Dermis lymphatic vessel endothelial cell (primary cell): ENCODE data around the gene NKX2-8. TPM values are rescaled to one million over a fixed set of nuclear protein-coding genes. Genes with fewer than 3 reads are reported as not detected.

Experiments
- total RNA-seq: library from RNA; depleted of rRNA; stranded (reverse); fragments of >200 nt; gene quantifications from 2 replicates; pipeline ENCODE4 v1.2.1, GENCODE V29; 2014

Gene NKX2-8
- total RNA-seq = not detected in 2 replicates

DNA sequence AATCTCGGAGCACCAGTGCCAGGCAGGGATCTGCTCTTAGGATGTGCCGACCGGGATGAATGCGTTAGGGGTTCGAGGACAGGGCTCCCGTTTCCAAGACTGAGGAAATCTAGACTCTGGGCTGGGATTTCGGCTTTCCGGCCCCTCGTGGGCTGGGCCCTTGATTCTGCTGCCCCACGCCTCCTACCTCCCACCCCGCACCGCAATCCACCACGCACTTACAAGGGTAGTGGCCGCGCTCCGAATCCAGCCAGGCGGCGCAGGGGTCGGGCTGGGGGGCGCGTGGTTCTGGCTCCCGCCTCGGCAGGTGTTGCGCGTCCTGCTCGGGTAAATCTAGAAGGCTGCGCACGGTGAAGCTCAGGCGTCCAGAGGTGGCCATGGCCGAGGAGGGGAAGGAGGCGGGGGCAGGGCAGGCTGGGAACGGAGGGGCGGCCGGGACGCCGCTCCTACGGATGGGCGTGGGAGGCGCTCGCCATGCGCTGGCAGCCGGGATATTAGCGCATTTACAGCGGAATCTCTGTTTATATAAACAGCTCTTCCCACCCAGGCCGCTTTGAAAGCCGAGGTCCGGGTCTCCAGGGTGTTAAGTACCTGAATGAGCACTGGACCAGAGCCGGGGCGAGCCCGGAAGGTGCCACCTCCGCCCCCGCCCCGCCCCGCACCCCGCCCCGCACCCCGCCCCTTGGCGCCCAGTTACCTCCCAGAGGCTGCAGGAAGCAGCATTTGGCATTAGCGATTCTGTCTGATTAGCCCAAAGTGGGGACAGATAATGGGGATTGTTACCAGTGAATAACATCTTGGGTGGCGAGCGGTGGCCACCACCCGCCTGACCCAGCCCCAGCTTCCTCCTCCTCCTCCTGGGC lies at the start of gene NKX2-8:
Gene NKX2-8 (minus strand): TSS at position 604 of the 863 bp plus-strand sequence. CDS start 225 bp downstream, at position 379.

Other genes with a start within 250 kb of the NKX2-8 start
- not detected in 2 replicates for gene NKX2-1, start 62.4 kb downstream of the NKX2-8 start, total RNA-seq
- gene PAX9, start 79.2 kb upstream of the NKX2-8 start, total RNA-seq = under 0.01 TPM in 2 replicates